GM19239 (cell line): ENCODE data around the gene CREB3L2.
"Not testable (repeated sequence)": the region's sequence is repeated elsewhere in the genome, so short reads cannot be mapped to it uniquely, and the experiment has no call there.

ENCODE experiments used
- DNase-seq: peaks from one replicate; pipeline ENCODE4 v3.0.0; 2011; ENCODE audit warnings: low spot score; ENCODE audit not compliant: insufficient read length
- FAIRE-seq: peaks from 2 replicates; lab custom pipeline; 2011; peaks lifted over from hg19 to GRCh38; lab: Jason Lieb, UNC

The CREB3L2 gene

DNA sequence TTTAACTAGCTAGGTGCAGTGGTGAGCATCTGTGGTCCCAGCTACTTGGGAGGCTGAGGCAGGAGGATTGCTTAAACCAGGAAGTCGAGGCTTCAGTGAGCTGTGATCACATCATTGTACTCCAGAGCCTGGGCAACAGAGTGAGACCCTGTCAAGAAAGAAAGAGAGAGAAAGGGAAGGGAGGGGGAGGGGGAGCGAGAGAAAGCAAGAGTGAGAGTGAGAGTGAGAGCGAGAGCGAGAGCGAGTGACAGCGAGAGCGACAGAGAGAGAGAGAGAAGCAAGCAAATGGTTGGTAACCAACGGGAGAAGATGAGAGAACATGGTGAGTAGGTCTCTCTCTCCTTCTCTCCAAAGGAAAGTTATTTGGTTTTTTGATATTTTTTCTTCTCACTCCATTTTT lies 85.3 kb downstream of the CREB3L2 start:
- DNase-seq (no peak), FAIRE-seq (peak; percentile 26)

DNA sequence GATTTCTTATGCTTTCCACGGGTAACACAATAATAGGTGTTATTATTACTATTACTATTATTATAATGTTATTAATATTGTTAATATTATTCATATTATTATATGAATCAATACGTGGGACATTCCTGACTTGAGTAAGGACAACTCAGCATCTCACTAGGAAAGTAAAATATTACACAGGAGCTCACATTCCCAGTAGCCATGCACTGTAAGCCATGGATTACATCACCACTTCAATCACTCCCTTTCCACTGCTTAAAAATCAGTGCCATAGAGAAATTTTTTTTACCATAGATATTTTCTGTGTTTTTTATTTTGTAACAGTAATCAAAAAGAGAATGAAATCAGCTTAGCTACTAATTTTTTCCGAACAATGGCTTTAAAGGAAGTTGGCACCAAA lies 86.6 kb downstream of the CREB3L2 start:
- FAIRE-seq (no peak), DNase-seq (no peak)

DNA sequence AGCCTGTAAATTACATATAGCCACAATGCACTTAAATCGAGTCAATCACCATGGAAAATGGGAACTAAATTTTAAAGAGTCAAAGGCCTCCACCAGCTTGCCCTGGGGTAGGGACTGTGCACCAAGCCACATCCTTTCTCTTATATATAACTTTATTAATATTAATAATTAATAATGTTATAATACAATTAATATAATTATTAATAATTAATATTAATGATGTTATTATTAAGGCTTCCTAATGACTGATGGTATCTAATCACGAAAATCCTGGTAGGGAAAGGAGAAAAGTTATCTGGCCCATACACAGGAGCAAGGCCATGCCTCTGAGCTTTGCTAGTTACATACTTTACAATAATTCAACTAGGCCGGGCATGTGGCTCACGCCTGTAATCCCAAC lies 87.9 kb downstream of the CREB3L2 start:
- FAIRE-seq (no peak), DNase-seq (no peak)

DNA sequence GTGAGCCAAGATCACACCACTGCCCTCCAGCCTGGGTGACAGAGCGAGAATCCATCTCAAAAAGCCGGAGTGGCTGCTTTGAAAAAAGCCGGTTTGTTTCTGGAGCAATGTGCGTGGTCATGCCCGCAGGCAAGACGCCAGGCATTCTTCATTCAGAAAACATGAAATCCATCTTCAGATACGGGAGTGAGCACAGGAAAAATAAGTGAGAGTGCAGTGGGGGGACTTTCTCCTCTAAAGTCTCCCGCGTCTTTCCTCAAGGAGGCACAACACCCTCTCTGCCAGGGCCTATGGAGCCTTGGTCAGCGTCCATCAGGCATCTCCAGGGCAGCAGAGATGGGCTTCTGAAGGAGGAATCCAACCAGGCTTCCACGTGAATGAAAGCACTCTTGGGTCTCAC lies 92.8 kb downstream of the CREB3L2 start:
- FAIRE-seq (no peak), DNase-seq (no peak)

DNA sequence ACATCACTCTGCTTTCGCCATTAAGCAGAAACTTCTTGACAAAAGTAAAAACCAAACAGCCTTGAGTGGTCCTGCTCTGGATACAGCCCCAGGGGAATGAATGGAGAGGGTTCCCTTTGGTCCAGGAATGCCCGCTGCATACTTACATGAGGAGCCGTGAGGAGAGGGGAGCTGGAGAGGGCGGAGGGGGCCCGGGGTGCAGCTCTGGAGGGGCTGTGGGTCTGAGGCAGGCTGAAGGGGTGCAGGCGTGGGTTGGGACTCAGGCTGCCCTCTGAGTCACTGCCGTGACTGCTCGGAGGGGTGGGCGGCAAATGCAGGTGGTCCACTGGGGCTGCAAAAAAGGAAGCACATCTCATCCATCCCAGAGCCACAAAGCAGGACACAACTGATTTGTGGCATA lies 93.8 kb downstream of the CREB3L2 start:
- DNase-seq (no peak), FAIRE-seq (no peak)

DNA sequence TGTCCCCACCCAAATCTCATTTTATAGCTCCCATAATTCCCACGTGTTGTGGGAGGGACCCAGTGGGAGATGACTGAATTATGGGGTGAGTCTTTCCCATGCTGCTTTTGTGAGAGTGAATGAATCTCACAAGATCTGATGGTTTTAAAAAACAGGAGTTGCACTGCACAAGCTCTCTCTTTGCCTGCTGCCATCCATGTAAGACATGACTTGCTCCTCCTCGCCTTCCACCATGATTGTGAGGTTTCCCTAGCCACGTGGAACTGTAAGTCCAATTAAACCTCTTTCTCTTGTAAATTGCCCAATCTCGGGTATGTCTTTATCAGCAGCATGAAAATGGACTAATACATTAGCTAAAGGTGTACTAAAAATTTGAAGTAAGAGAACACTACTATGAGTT lies 95.2 kb downstream of the CREB3L2 start:
- not testable (repeated sequence) for FAIRE-seq, DNase-seq

DNA sequence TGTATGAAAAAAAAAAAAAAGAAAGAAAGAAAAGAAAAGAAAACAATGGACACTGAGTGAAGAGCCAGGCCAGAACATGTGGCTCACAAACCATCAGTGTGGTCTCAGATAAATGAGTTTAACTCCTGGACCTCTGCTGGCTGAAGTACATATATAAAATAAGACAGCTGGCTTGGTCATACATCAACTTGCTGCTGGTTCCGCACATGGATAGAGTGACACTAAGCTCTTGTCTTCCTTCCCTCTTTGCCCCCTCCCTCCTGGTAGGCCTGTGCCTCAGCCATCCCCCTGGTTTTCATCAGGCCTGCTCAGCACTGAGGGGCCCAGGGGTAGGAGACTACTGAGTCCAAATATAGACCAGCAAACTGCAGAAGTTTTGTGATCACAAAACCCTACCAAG lies 97.1 kb downstream of the CREB3L2 start:
- FAIRE-seq, result no peak

DNA sequence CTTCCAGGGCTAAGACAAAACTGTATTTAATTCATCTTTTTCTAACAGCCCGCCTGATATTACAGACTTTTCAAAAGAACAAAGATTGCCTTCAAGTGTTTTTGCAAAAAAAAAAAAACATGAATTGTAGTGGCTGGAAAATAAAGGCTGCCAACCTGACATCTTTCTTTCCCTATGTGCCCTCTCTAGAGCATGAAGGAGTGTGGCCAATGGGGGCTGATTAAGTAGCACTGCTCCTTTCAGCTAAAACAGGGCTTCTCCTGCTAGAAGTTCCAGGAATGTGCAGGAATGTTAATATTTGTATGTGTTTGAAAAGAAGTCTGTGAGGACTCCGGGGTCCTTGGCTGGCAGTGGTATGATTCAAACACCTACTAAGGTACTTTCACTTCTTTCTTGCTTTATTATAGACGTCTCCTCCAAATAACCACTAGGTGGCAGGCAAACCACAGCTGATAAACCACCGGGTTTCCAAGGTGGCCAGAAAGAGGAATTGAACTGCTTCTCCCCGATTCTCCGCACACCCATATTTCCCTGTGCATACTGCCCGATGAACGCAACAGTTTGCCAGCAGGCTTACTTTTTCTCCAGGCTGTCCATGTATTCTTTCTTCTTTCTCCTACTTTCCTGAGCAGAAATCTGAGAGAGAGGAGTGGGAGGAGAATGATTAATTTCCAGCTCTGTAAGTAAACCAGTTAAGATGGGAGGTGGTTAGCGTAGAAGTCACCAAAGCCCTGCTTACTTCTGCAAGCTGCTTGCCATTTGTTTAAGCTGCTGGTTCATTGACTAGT lies 98.3 kb downstream of the CREB3L2 start:
- DNase-seq (peak; percentile 42), FAIRE-seq (peak; percentile 82)

More for the DNA sequence above, 97.1 kb downstream of the CREB3L2 start:
- DNase-seq, result no peak

DNA sequence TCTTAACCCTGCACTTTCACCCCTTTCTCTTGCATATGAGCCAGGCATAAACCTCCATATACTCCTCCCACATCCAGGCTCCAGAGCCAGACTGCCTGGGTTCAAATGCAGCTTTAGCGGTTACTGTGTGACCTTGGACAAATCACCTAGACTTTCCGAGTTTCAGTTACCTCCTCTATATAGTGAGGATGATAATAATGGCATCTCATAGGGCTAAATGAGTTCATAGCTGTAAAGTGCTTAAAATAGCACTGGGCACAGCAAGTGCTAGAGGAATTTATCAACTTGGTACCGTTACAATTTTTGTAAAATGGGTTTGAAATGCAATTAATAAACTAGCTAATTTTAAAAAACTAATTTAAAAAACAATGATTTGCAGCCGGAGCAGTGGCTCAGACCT lies 101.7 kb downstream of the CREB3L2 start:
- DNase-seq, result no peak
- no peak for FAIRE-seq

DNA sequence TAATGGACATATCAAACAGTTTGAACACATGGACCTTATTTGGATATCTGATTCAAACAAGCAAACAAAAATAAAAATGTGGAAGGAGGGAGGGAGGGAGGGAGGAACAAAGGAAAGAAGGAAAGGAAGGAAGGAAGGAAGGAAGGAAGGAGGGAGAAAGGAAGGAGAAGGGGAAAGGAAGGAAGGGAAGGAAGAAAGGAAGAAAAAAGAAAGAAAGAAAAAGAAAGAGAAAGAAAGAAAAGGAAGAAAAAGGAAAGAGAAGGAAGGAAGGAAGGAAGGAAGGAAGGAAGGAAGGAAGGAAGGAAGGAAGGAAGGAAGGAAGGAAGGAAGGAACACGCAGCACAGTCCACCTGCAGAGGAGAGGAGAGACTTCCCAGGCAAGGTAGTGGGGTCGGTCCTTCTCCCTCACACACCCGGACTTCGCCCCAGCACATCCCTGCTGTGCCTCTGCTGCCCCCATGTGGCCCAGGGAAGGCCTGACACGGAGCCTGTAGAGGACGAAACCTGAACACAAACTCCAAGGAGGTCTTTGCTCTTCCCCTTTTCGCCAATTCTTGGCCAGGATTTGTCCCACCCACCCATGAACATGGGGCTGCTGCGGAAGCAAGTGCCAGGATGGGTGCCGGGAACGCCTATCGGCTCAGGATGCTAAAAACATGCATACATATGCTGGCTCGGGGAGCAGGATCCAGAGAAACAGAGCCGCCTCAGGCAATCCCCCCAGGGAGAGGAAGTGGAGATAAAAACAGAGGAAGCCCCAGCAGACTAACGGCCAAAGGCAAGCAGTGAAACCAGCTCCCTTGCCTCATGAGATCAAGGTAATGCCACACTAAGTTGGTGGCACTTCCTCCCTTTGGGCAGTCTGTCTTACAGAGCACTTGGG lies 102.8 kb downstream of the CREB3L2 start:
- DNase-seq (peak; percentile 48), FAIRE-seq (peak; percentile 82)

DNA sequence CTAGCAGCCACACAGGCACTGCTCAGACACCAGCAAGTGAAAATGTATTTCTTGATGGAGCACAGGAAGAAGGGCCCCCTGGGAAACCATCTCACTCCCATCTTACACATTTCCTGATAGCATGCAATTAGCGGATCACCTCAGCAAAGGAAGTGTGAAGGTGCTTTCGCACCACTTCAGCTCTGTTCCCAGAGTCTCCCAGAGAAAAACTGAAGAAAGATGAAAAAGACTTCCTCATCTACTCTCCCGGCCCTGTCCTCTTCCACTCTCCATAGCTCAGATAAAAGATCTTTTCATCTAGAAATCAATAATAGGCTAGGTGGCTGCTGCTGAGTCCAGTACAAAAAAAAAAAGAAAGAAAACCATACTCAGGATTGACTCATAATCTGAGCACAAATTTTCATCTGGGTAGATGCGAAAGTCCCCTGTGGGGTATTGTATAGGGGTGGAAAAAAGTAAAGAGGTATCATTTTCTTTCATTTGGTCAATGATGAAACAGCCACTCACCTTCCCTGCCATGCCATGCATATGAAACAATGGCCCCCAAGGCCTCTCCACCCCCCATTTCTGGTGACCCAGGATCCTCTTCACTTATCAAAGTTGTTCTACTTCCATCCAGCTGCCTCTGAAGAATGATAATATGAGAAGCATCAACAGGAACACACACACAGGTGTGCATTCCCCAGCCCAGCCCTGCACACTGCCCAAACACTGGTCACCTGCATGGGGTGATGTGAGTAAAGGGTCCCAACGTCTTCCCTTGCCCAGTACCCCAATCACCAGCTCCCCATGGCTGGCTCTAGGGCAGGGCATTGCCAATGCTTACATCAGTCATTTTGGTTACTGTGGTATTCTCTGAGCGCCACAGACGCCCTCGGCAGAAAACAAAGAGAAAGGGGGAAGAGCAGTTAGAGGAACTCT lies 106.3 kb downstream of the CREB3L2 start:
- FAIRE-seq, result peak; percentile 40
- no peak for DNase-seq

DNA sequence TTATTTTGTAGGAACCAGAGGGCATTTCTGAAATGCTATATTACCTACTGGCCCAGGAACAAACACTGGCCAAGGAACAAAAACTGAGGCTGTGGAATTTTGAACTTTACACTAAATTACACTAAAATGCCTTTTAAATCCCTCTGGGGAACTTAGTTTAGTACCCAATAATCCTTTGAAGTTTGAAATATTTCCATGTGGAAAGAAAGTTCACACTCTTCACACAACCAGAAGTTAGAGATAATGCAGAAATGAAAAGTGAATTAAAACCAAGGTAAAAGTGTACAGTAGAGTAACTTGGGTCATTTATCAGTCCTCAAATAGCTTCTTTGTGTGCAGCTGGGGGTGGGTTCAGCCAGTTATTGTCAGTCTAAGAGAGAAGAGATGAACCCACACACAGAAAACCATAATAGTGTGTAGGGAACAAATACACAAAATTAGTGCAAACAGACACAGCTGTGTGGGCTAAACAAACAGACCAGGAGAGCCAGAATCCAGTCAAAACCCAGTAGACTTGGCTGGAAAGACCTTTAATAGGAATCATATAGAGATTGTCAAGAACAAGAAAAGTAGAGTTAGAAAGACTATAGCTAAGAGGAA lies 108.6 kb downstream of the CREB3L2 start:
- FAIRE-seq (no peak), DNase-seq (no peak)

DNA sequence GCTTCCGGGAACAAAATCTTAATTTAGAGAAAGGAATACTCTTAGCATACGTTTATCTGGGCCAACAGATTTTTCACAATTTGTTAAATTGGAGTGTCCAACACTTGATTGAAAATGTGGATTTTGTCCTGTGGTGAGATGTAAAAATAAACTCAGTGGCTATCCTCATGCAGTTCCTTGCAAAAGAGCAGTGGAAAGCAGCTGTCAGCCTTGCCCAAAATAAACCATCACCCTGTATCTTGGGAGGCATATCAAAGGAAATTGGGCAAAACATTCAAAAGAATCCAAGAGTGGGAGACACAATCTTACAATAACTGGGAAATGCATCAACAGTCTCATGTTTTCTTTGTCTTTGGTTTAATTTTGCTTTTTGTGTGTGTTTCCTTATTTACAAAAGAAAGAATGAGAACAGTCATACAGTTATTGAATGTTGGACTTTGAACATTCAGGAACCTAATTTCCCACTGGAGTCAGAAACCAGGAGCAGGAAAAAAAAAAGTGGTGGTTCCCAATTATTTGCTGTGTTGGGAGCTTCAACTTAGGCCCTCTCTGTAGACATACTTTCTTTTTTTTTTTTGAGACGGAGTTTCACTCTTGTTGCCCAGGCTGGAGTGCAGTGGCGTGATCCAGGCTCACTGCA lies 110.8 kb downstream of the CREB3L2 start:
- no peak for FAIRE-seq
- DNase-seq, result no peak

DNA sequence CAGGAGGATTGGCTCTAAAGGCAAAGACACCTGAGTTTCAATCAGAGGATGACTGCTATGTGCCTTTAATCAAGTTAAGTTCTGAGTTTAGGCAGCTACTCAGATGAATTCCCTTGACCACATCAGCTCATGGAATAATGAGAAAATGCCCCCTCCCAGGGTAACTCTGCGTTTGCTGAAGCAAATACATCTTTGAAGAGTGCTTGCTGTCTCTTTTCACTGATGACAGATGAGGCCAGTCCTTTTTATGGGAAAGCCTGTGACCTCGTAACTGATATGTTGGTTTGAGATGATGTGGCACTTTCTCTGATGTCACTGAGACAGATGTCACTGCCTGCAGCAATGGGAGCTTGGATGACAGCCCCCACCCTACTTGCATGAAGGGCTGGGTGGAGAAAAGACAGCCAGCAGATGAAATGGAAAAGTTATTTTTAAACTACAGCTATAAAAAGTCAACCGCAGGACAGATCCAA lies 111.4 kb downstream of the CREB3L2 start:
- FAIRE-seq (no peak), DNase-seq (no peak)

DNA sequence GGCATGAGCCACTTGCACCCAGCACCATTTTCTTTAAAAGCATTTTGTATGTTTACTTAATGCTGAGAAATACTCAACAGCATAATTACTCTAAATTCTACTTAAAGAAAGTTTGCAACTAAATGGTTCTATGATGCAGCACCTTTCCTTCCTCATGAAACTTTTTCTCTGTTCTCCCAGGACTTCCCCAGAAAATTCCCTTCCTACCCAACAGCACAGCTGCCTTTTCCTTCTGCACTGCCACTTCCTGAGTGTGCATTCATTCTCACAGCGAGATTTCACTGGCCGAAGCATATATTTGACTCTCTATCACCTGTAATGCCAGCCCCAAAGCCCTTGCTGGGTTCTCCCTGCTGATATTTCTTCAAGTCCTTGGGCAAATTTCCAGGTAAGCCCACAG lies 113.6 kb downstream of the CREB3L2 start:
- DNase-seq (no peak), FAIRE-seq (no peak)

DNA sequence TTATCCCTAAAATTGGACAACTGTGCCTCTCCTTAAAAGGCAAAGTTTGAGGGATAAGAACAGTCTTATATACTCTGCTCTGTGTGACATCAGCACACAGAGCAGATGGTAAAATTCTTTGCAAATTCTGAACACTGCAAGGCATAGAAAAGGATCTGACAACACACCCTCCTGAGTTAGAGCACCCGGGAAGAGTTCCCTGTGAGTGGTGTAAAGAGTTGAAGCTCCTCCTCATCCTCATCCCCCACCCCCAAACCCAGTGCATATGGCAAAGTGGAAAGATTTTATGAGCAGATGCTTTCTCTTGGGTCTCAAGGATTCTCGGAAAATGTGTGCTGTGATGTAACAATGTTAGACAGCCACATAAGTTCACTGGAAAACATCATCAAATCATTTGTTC lies 115.1 kb downstream of the CREB3L2 start:
- DNase-seq (no peak), FAIRE-seq (no peak)

DNA sequence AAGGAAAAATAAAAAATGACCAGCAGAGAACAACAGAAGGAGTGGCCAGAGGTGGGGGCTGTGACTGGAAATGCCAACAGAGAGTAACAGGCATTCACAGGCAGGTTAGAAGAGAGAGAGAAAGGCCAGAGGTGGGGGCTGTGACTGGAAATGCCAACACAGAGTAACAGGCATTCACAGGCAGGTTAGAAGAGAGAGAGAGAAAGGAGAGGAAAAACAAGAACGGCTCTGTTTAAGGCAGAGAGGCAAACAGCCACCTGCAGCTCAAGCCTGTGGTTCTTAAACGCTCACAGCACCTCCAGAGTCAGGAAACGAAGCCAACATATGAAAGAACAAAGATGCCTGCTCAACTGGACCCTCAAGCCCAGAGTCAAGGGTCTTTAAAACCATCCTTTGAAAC lies 115.6 kb downstream of the CREB3L2 start:
- FAIRE-seq (no peak), DNase-seq (no peak)

DNA sequence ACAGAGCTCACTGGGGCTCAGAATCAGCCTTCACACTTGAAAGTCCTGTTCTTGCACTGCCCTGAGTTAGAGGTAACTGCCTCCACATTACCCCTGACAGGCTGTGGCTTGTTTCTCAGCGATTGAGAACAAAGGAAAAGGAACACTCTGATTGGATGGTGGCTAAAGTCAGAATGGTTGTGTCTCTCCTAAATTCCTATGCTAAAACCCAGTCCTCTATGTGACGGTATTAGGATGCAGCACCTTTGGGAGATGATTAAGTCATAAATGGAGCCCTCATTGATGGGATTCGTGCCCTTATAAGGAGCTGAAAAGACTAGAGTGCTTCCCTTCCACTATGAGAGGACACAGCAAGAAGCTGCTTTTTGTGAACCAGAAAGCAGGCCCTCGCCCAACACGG lies 116.2 kb downstream of the CREB3L2 start:
- no peak for FAIRE-seq
- DNase-seq, result no peak

DNA sequence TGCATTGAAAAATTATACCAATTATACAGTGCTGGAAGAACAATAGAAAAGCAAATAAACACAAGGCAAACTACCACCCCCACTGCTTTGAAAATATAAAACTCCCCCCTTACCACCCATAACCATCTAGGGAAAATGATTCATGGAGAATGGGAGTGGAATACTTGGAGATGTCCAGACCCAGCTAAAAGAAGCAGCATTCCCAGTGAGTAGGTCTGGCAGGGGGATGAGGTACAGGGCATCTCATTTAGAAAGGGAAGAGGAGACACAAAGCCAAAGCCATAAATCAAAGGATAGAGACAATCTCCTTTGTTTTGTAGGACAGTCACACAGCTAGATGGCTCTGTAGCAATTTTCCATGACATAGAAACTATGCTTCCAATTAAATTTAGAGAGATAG lies 119.1 kb downstream of the CREB3L2 start:
- no peak for FAIRE-seq
- DNase-seq, result no peak
